Right lobe of liver (tissue), 6 donors: ENCODE measurements around the gene PLCE1. TPM values are rescaled to one million over a fixed set of nuclear protein-coding genes. Genes with fewer than 3 reads are reported as not detected.

Experiments used
- ATAC-seq, 4 donors: fragments of 200-7000 bp; cut with Tn5 transposase; one replicate each; pipeline ENCODE4 v1.9.1; 2020; ENCODE audit warnings: mild to moderate bottlenecking in 4 of 4, moderate library complexity in 4 of 4
- DNase-seq, 3 donors: peaks; one replicate each; pipeline ENCODE4 v3.0.0-alpha.2; 2020
- H3K27ac ChIP-seq, 3 donors: fragments of 200-600 bp; one replicate each; pipeline ENCODE4 v1.8.0; 2022
- H3K27me3 ChIP-seq, 2 donors: fragments of 200-600 bp; one replicate each; pipeline ENCODE4 v1.8.0; 2022
- H3K36me3 ChIP-seq, 4 donors: fragments of 200-600 bp; sonication (generic) in 1 of 4; one replicate each; pipeline versions ENCODE4 v1.5.1 to v1.8.0; 2017 to 2022; ENCODE audit warnings: control low read depth in 1 of 4
- H3K4me1 ChIP-seq, 4 donors: fragments of 200-600 bp; sonication (generic) in 1 of 4; one replicate each; pipeline versions ENCODE4 v1.5.1 to v1.8.0; 2017 to 2022; ENCODE audit warnings: control low read depth in 1 of 4
- H3K4me3 ChIP-seq, 3 donors: fragments of 200-600 bp; one replicate each; pipeline ENCODE4 v1.8.0; 2022
- H3K9me3 ChIP-seq, 4 donors: fragments of 200-600 bp; sonication (generic) in 1 of 4; one replicate each; pipeline versions ENCODE4 v1.5.1 to v1.8.0; 2017 to 2022; ENCODE audit warnings: control low read depth in 1 of 4
- CTCF ChIP-seq, 4 donors: fragments of 200-600 bp in 3 of 4; fragments of 450-650 bp in 1 of 4; IDR thresholded peaks; one replicate each; pipeline versions ENCODE4 v1.5.1 to v1.8.0; 2016 to 2022; ENCODE audit warnings: antibody characterized with exemption in 4 of 4, mild to moderate bottlenecking in 2 of 4
- POLR2A ChIP-seq: fragments of 450-650 bp; IDR thresholded peaks from one replicate; pipeline ENCODE4 v1.6.1; 2017; ENCODE audit warnings: antibody characterized with exemption, mild to moderate bottlenecking
- WGBS: methylation state at CpG from one replicate; pipeline ENCODE4 v1.1.6; 2018; ENCODE audit warnings: low coverage, low lambda C conversion rate; ENCODE audit not compliant: insufficient coverage; ENCODE audit errors: missing lambda C conversion rate; 5-methylcytosine and 5-hydroxymethylcytosine counted together
- intact Hi-C, 2 donors: fragments of 100-400 bp; cut with DNase I; formaldehyde crosslinking; loops; one replicate each; pipeline versions ENCODE4 v1.11.2 to v1.14.1; 2022
- total RNA-seq, 6 experiments: library from RNA; depleted of rRNA in 2 of 6; stranded (reverse); fragments of >200 nt in 2 of 6; fragmentation: NEBNext Ultra II Directional in 3 of 6; extraction: Animal tissue kit (Norgen Biotek cat#: 25700) in 3 of 6; gene quantifications; one replicate each; pipeline versions ENCODE4 v1.1.0 to v1.2.4, GENCODE V29; 2016 to 2023
- donor health status: DM: no; HTN: yes; CAD: no.
- donor health status: DM: no; HTN: no; CAD: no.
- donor health status: DM: no; HTN: no; CAD: no.
- donor health status: DM: no; HTN: yes; CAD: no.
- donor health status: DM: no; HTN: yes; CAD: no.

The PLCE1 gene
- total RNA-seq, 6 experiments from 2014 or later: 0.24 to 0.95 (median 0.55) TPM

DNA sequence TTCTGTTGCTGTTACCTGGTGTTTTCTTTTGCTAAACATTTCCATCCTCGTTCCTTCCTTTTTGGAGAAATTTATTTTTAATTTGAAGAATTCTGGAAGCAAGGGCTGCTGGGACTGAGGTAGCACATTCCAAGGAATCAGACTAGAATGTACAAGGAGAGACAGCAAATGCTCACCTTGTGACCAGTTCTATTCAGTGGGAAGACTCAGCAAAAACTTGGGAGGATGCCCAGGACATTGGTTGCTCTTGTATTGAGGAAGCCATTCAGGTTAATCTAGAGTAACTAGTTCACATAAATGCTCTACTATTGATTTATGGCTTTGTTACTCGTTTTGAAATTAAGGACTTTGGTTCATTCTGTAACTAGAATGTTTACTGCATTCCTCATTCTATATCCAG is 11.3 kb downstream of the PLCE1 start:
- Histone ChIP-seq H3K4me3 (no peak overlapping the region), H3K27ac (no peak overlapping the region), H3K36me3 (no peaks in the 10 kb centered on the region), H3K27me3 (no peaks in the 10 kb centered on the region), H3K9me3 (no peaks in the 10 kb centered on the region), H3K4me1 (no peaks in the 10 kb centered on the region)
- intact Hi-C loops: no loop called here
- ATAC-seq (no peak), DNase-seq (no peak)
- WGBS: 33% methylated on average over 2 of the region's 2 CpGs
- TF ChIP-seq CTCF (IDR thresholded peaks at IDR 0.05) (no peak), POLR2A (no peak)

- WGBS: 44% methylated on average over 4 of the region's 4 CpGs
- Histone ChIP-seq H3K4me3 (no peak overlapping the region), H3K36me3 (no peaks in the 10 kb centered on the region), H3K27ac (no peak overlapping the region), H3K9me3 (no peaks in the 10 kb centered on the region), H3K4me1 (no peaks in the 10 kb centered on the region), H3K27me3 (no peaks in the 10 kb centered on the region)
- intact Hi-C loops: no loop called here
- peak; percentile 33 to 85 (median 48) for ATAC-seq
- DNase-seq: no peak
- TF ChIP-seq POLR2A (no peak), CTCF (IDR thresholded peaks at IDR 0.05) (no peak)
These were observed 13.1 kb downstream of the PLCE1 start for GRCh38 chr10:94006591-94007550.

DNA sequence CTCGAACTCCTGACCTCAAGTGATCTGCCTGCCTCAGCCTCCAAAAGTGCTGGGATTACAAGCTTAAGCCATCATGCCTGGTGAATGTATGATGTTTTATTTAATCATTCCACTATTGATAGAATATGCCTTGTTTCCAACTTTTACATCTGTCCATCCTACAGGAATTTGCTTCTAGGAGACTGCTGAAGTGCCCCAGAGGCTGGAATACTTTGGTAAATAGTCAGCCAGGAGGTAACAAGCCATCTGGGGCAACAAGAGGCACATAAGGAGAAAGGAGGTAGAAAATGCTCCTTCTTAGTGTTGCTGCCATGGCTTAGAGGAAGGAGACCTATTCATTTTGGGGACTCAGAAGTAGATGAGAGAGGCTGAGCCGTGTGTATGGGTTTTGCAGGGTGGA is 14.8 kb downstream of the PLCE1 start:
- no peaks in the 10 kb centered on the region for H3K9me3 ChIP-seq
- no peaks in the 10 kb centered on the region for H3K36me3 ChIP-seq
- 89% methylated on average over 2 of the region's 2 CpGs for WGBS
- H3K4me3 ChIP-seq: no peak overlapping the region
- DNase-seq (no peak), ATAC-seq (no peak)
- TF ChIP-seq POLR2A: no peak
- TF ChIP-seq CTCF (IDR thresholded peaks at IDR 0.05): no peak
- intact Hi-C loops: no loop called here
- no peak overlapping the region for H3K27ac ChIP-seq
- H3K27me3 ChIP-seq: no peaks in the 10 kb centered on the region
- H3K4me1 ChIP-seq: no peaks in the 10 kb centered on the region

- ATAC-seq: no peak
- DNase-seq: no peak
- intact Hi-C loops: no loop called here
- WGBS: no CpG with 5 or more reads among the region's 2 CpGs
- TF ChIP-seq POLR2A (no peak), CTCF (IDR thresholded peaks at IDR 0.05) (no peak)
- no peaks in the 10 kb centered on the region for H3K9me3 ChIP-seq
- H3K4me3 ChIP-seq: no peak overlapping the region
- H3K36me3 ChIP-seq: no peaks in the 10 kb centered on the region
- no peaks in the 10 kb centered on the region for H3K4me1 ChIP-seq
- no peak overlapping the region for H3K27ac ChIP-seq
- H3K27me3 ChIP-seq: no peaks in the 10 kb centered on the region
These were observed 16.4 kb downstream of the PLCE1 start for GRCh38 chr10:94010116-94010515.
